ENCODE measurements around the gene C3orf20. TPM values are rescaled to one million over a fixed set of nuclear protein-coding genes. Genes with fewer than 3 reads are reported as not detected.
A peak's percentile ranks its signal among the peaks of the same experiment; 100 is the strongest.

Gene C3orf20
- total and polyA plus RNA-seq, 7 experiments from 2014 or later, result 0.05 to 0.81 (median 0.29) TPM; not detected in 1

DNA sequence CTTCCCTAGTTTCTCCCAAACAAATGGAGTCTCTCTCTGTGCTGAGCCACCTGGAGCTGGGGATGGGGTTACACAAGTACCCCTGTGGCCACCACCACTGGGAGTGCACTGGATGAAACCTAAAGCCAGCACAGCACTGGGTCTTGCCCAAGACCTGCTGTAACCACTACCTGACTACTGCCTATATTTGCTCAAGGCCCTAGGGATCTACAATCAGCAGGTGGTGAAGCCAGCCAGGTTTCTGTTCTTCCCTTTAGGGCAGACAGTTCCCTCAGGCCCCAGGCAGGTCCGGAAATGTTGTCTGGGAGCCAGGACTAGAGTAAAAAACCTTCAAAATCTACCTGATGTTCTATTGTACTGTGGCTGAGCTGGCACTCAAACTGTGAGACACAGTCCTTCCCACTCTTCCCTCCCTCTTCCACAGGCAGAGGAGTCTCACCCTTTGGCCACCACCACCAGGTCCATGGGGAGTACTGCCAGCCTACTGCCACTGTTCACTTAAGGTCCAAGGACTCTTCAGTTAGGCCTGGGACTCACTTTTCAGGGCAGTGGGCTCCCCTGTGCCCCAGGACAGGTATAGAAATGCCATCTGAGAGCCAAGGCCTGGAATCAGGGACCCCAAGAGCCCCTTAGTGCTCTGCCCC is 23.8 kb downstream of the C3orf20 start:
- H3K27ac ChIP-seq (ENCODE audit: low read depth, low read length), result no peak overlapping the region
- CTCF ChIA-PET, result no interaction called here

DNA sequence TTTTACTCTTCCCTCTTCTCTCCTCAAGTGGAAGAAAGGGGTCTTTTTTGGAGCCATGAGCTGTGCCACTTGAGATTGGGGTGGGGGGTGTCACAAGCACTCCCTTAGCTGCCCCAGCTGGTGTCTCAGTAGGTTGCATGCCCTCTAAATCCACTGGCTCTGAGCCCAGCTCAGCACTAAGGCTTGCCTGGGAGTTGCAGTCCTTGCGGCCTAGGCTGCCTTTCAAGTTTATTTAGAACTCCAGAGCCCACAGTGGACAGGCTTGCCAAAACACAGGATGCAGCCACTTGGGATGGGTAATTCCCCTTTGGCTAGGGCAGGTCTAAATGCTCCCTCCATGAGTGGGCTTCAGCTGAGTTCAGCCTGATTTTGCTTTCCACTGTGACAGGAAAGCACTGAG is 24.7 kb downstream of the C3orf20 start:
- no peak overlapping the region for H3K4me3 Mint-ChIP-seq
- CTCF ChIA-PET, result no interaction called here
- H3K27ac ChIP-seq (ENCODE audit: low read depth, low read length), result no peak overlapping the region
- H3K36me3 Mint-ChIP-seq, result peaks cover 0 to 33% (median 6%) of the 10 kb centered on the region in 5 donors
- H3K4me3 ChIP-seq (ENCODE audit: low read length), result no peak overlapping the region
- H3K27me3 Mint-ChIP-seq, result peaks cover 0 to 5% (median 0%) of the 10 kb centered on the region in 5 donors
- intact Hi-C loops (cut with micrococcal nuclease), result no loop called here
- no peaks in the 10 kb centered on the region for H3K27me3 ChIP-seq (ENCODE audit: control insufficient read depth in 2 of 2, insufficient read depth in 2 of 2, low read length in 2 of 2)
- H3K4me1 ChIP-seq (ENCODE audit: control insufficient read depth in 2 of 2, insufficient read depth in 2 of 2, low read length in 2 of 2), result no peaks in the 10 kb centered on the region
- POLR2A ChIA-PET, result no interaction called here
- H3K4me1 Mint-ChIP-seq, result no peaks in the 10 kb centered on the region
- no peaks in the 10 kb centered on the region for H3K9me3 ChIP-seq (ENCODE audit: control insufficient read depth in 2 of 3, low read length in 3 of 3)
- H3K36me3 ChIP-seq (ENCODE audit: control insufficient read depth in 2 of 3, insufficient read depth in 3 of 3, low read length in 3 of 3), result no peaks in the 10 kb centered on the region
- DNase-seq (no peak), ATAC-seq (no peak)
- peaks cover 0 to 5% (median 0%) of the 10 kb centered on the region in 11 donors for H3K9me3 Mint-ChIP-seq
- no peak overlapping the region for H3K27ac Mint-ChIP-seq

More for the DNA sequence above, 23.8 kb downstream of the C3orf20 start:
- Mint-ChIP-seq H3K9me3 (peaks cover 0 to 5% (median 0%) of the 10 kb centered on the region in 11 donors), H3K27ac (no peak overlapping the region), H3K27me3 (peaks cover 0 to 5% (median 0%) of the 10 kb centered on the region in 5 donors), H3K4me3 (no peak overlapping the region), H3K4me1 (no peaks in the 10 kb centered on the region), H3K36me3 (peaks cover 0 to 36% (median 6%) of the 10 kb centered on the region in 5 donors)
- DNase-seq (no peak), ATAC-seq (no peak)
- Histone ChIP-seq H3K4me3 (ENCODE audit: low read length) (no peak overlapping the region), H3K27me3 (ENCODE audit: control insufficient read depth in 2 of 2, insufficient read depth in 2 of 2, low read length in 2 of 2) (no peaks in the 10 kb centered on the region), H3K36me3 (ENCODE audit: control insufficient read depth in 2 of 3, insufficient read depth in 3 of 3, low read length in 3 of 3) (no peaks in the 10 kb centered on the region), H3K9me3 (ENCODE audit: control insufficient read depth in 2 of 3, low read length in 3 of 3) (no peaks in the 10 kb centered on the region), H3K4me1 (ENCODE audit: control insufficient read depth in 2 of 2, insufficient read depth in 2 of 2, low read length in 2 of 2) (no peaks in the 10 kb centered on the region)
- intact Hi-C loops (cut with micrococcal nuclease), result no loop called here
- POLR2A ChIA-PET, result no interaction called here

GRCh38 chr3:14700891-14701290 is 25.9 kb downstream of the C3orf20 start:
- no peaks in the 10 kb centered on the region for H3K4me1 Mint-ChIP-seq
- intact Hi-C loops (cut with micrococcal nuclease), result no loop called here
- no peak overlapping the region for H3K27ac Mint-ChIP-seq
- no peak for ATAC-seq
- no peaks in the 10 kb centered on the region for H3K36me3 ChIP-seq (ENCODE audit: control insufficient read depth in 2 of 3, insufficient read depth in 3 of 3, low read length in 3 of 3)
- no peak for DNase-seq
- ChIA-PET POLR2A (no interaction called here), CTCF (no interaction called here)
- peaks cover 0 to 5% (median 0%) of the 10 kb centered on the region in 11 donors for H3K9me3 Mint-ChIP-seq
- no peaks in the 10 kb centered on the region for H3K27me3 ChIP-seq (ENCODE audit: control insufficient read depth in 2 of 2, insufficient read depth in 2 of 2, low read length in 2 of 2)
- H3K27me3 Mint-ChIP-seq, result peaks cover 0 to 5% (median 0%) of the 10 kb centered on the region in 5 donors
- no peaks in the 10 kb centered on the region for H3K9me3 ChIP-seq (ENCODE audit: control insufficient read depth in 2 of 3, low read length in 3 of 3)
- no peak overlapping the region for H3K4me3 ChIP-seq (ENCODE audit: low read length)
- peaks cover 0 to 33% (median 6%) of the 10 kb centered on the region in 5 donors for H3K36me3 Mint-ChIP-seq
- no peak overlapping the region for H3K4me3 Mint-ChIP-seq
- H3K4me1 ChIP-seq (ENCODE audit: control insufficient read depth in 2 of 2, insufficient read depth in 2 of 2, low read length in 2 of 2), result no peaks in the 10 kb centered on the region
- no peak overlapping the region for H3K27ac ChIP-seq (ENCODE audit: low read depth, low read length)

DNA sequence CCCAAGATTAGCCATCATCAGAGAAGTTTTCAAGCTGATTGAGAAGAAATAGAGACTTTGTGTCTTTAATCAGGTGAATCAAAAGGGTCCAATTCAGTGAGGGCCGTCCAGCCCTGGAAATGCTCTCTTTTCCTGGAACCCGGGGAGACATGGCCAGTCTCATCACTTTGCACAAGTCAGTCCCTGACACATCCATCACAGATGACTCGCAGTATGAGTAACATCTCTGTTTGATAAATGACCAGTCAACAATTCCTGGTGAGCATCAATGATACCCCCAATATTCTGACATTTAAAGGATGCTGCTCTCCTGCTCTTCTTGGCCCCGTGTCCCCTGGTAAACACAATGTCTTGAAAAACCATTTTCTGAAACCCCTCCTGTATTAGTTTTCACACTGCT is 26.7 kb downstream of the C3orf20 start:
- DNase-seq (no peak), ATAC-seq (no peak)
- Mint-ChIP-seq H3K9me3 (peaks cover 0 to 5% (median 0%) of the 10 kb centered on the region in 11 donors), H3K36me3 (peaks cover 0 to 36% (median 6%) of the 10 kb centered on the region in 5 donors), H3K4me1 (no peaks in the 10 kb centered on the region), H3K27me3 (peaks cover 0 to 5% (median 0%) of the 10 kb centered on the region in 5 donors), H3K4me3 (no peak overlapping the region), H3K27ac (no peak overlapping the region)
- CTCF ChIA-PET, result interaction anchor here (0.5 kb wide), 1 partner anchor 89 kb away, joined by 3 read pairs; no protein-coding TSS in a partner anchor
- no peaks in the 10 kb centered on the region for H3K27me3 ChIP-seq (ENCODE audit: control insufficient read depth in 2 of 2, insufficient read depth in 2 of 2, low read length in 2 of 2)
- H3K4me1 ChIP-seq (ENCODE audit: control insufficient read depth in 2 of 2, insufficient read depth in 2 of 2, low read length in 2 of 2), result no peaks in the 10 kb centered on the region
- H3K27ac ChIP-seq (ENCODE audit: low read depth, low read length), result no peak overlapping the region
- H3K4me3 ChIP-seq (ENCODE audit: low read length), result no peak overlapping the region
- H3K36me3 ChIP-seq (ENCODE audit: control insufficient read depth in 2 of 3, insufficient read depth in 3 of 3, low read length in 3 of 3), result no peaks in the 10 kb centered on the region
- intact Hi-C loops (cut with micrococcal nuclease), result no loop called here
- POLR2A ChIA-PET, result no interaction called here
- H3K9me3 ChIP-seq (ENCODE audit: control insufficient read depth in 2 of 3, low read length in 3 of 3), result no peaks in the 10 kb centered on the region

DNA sequence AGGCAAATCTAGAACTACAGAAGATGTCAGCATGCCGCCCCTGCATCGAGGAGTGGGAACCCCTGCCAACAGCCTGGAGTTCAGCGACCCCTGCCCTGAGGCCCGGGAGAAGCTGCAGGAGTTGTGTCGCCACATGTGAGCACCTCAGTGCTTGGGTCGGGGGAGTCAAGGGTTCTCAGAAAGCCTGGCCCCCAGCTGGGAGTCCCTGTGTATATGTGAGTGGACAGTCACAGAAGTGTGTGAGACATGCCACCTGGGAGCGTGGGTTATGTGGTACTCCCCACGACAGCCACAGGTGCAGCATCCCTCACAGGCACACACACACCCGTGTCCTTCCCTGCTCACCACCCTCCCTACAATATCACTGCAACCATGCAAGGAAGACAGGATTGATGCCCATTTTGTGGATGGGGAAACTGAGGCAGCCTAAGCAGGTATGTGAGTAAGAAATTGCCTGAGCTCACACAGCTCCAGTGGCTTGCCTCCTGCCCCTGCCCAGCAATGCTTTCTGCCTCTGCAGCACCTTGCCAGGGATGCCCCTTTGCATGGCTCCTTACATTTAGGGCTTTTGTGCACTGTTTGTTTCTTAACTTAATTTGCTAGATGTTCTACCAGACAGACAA is 28.3 kb downstream of the C3orf20 start:
- ATAC-seq, result no peak
- peaks cover 0 to 5% (median 0%) of the 10 kb centered on the region in 5 donors for H3K27me3 Mint-ChIP-seq

DNA sequence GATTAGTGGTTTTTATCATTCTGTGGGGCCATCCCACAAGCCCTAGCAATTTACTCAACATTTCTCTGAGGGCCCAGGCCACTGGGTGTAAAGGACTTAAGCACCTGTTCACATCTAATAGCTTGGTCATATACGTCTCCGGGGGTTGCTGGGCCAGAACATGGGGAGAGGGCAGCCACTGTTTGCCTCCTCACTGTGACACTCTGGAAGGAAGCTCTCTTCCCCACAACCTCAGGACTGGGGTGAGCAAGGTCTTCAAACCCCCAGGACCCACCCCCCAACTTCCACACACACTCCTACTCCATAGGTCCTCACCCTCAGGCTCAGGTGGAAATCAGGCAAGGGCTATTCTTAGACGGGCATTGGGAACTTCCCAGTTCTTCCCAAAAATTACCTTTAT is 28.9 kb downstream of the C3orf20 start:
- Mint-ChIP-seq H3K36me3 (peaks cover 0 to 37% (median 4%) of the 10 kb centered on the region in 5 donors), H3K27me3 (peaks cover 0 to 5% (median 0%) of the 10 kb centered on the region in 5 donors), H3K4me1 (no peaks in the 10 kb centered on the region), H3K27ac (no peak overlapping the region), H3K9me3 (no peaks in the 10 kb centered on the region), H3K4me3 (no peak overlapping the region)
- Histone ChIP-seq H3K9me3 (ENCODE audit: control insufficient read depth in 2 of 3, low read length in 3 of 3) (no peaks in the 10 kb centered on the region), H3K4me3 (ENCODE audit: low read length) (no peak overlapping the region), H3K27me3 (ENCODE audit: control insufficient read depth in 2 of 2, insufficient read depth in 2 of 2, low read length in 2 of 2) (no peaks in the 10 kb centered on the region), H3K4me1 (ENCODE audit: control insufficient read depth in 2 of 2, insufficient read depth in 2 of 2, low read length in 2 of 2) (no peaks in the 10 kb centered on the region), H3K27ac (ENCODE audit: low read depth, low read length) (no peak overlapping the region), H3K36me3 (ENCODE audit: control insufficient read depth in 2 of 3, insufficient read depth in 3 of 3, low read length in 3 of 3) (no peaks in the 10 kb centered on the region)
- ChIA-PET CTCF (interaction anchor here (0.5 kb wide), 1 partner anchor 31 kb away, joined by 3 read pairs; no protein-coding TSS in a partner anchor), POLR2A (no interaction called here)
- intact Hi-C loops (cut with micrococcal nuclease), result no loop called here
- DNase-seq (no peak), ATAC-seq (no peak)

More for the DNA sequence above, 28.3 kb downstream of the C3orf20 start:
- no peaks in the 10 kb centered on the region for H3K4me1 ChIP-seq (ENCODE audit: control insufficient read depth in 2 of 2, insufficient read depth in 2 of 2, low read length in 2 of 2)
- ChIA-PET CTCF (interaction anchor here (0.5 kb wide), 1 partner anchor 31 kb away, joined by 3 read pairs; no protein-coding TSS in a partner anchor), POLR2A (no interaction called here)
- intact Hi-C loops (cut with micrococcal nuclease), result no loop called here
- no peak overlapping the region for H3K27ac ChIP-seq (ENCODE audit: low read depth, low read length)
- H3K9me3 ChIP-seq (ENCODE audit: control insufficient read depth in 2 of 3, low read length in 3 of 3), result no peaks in the 10 kb centered on the region
- Mint-ChIP-seq H3K9me3 (peaks cover 0 to 2% (median 0%) of the 10 kb centered on the region in 11 donors), H3K4me3 (no peak overlapping the region), H3K36me3 (peaks cover 0 to 38% (median 6%) of the 10 kb centered on the region in 5 donors), H3K27ac (peak overlapping the region in 1 of 9 donors; percentile 12), H3K4me1 (no peaks in the 10 kb centered on the region)
- H3K4me3 ChIP-seq (ENCODE audit: low read length), result no peak overlapping the region
- no peaks in the 10 kb centered on the region for H3K36me3 ChIP-seq (ENCODE audit: control insufficient read depth in 2 of 3, insufficient read depth in 3 of 3, low read length in 3 of 3)
- no peak for DNase-seq
- H3K27me3 ChIP-seq (ENCODE audit: control insufficient read depth in 2 of 2, insufficient read depth in 2 of 2, low read length in 2 of 2), result no peaks in the 10 kb centered on the region

Measured in naive thymus-derived CD4-positive, alpha-beta T cell (primary cell).